ENCODE measurements around the gene TAF8.
A peak's percentile ranks its signal among the peaks of the same experiment; 100 is the strongest.

Gene TAF8

DNA sequence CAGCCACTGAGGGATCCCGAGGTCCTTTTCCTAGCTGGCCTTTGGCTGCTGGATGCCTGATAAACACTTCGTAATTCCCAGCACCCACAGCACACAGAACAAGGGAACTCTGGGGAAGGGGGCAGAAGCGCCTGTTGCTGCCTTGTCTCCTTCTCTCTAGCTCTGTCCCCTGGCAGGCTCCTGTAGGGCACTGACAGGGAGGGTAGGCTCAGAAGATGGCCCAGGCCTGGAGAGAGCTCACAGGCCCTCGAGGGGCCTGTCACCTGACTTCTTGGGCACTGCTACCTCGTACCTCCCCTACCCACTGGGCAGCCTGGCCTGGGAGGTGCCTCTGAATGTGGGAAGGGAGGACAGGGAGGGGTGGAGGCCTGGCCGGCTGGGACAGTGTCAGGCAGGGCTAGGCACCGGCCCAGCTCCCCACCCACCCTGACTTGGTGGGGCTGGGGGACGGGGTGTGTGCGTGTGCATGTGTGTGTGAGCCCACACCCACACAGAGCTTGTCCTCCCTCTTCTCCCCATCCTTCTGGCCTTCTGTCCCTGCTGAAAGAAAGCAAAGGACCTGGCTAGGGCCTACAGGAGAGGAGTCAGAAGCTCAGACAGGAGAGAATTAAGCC is 74.0 kb downstream of the TAF8 start:
- no peak for DNase-seq

DNA sequence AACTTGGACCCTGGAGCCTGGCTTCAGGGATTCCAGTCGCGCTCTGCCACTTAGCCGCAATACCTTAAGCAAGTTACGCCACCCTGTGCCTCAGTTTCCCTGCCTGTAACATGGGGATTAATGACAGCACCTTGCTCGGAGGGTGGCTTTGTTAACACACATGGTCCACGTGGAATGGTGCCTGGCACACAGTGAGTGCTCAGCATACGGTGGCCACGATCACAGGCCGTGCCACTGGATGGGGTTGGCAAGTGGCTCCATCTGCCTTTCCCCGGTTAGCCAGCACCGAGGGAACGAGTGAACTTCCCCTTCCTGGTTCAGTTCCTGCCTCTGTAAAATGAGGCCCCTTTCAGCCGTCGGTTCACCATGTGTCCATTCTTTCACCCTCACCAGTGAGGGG is 74.9 kb downstream of the TAF8 start:
- no peak for DNase-seq

GRCh38 chr6:42125663-42126062 is 75.3 kb downstream of the TAF8 start:
- DNase-seq: no peak

DNA sequence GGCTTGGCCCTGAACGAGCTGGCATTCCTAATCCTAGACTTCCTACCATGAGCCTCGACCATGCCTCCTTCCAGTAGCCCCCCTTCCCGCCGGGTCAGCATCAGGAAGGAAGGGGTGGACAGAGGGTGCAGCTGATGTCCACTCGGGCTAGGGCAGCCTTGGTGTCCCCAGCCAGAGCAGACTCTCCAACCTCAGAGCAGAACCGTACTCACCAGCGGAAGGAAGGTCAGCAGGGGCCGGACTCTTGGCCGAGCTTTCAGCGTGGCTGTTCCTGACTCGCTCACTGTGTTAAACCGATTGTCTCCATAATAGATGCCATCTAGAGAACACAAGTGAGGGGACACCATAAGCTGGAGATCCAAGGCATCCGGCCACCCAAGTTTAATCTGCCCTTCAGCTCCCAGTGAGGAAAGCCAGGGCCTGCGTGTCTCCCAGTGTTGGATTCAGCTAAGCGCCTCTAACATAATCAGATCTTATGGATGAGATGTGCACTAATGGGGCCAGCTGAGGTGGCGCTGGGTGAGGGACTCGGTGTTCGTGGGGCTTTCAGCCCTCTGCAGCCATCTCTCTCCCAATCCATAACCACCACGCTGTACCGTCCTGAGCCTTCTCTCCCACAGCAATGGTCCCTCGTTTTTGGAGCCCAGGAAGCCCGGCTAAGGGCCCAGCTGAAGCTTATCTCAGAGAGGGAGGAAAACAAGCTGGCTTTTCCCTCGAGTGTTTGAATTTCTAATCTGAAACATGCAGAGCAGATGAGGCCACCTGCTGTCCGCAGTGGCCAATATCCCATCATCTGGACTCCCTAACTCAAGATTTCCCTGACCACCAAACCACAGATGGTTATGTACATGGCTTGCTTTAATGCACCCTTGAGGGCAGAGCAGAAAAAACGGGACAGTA is 78.4 kb downstream of the TAF8 start:
- no peak for DNase-seq

DNA sequence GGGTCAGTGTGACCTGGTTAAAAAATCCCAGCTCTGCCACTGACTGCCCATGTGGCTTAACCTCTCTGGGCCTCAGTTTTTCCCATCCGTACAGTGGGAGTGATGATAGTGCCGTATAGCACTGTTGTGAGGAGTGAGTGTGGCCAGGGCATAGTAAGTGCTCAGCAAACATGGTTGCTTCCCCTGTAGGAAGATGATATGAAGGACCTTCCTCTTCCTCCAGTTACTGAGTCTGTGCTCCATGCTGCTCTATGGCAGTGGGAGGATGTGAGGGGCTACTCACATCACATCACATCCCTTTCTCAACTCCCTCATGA is 79.0 kb downstream of the TAF8 start:
- DNase-seq: no peak

GRCh38 chr6:42131531-42131930 is 81.2 kb downstream of the TAF8 start:
- DNase-seq: no peak

- no peak for DNase-seq
Observed at GRCh38 chr6:42133926-42134325, 83.6 kb downstream of the TAF8 start.

GRCh38 chr6:42135161-42135560 is 84.8 kb downstream of the TAF8 start:
- no peak for DNase-seq

- DNase-seq: no peak
Observed at GRCh38 chr6:42135722-42136121, 85.4 kb downstream of the TAF8 start.

DNA sequence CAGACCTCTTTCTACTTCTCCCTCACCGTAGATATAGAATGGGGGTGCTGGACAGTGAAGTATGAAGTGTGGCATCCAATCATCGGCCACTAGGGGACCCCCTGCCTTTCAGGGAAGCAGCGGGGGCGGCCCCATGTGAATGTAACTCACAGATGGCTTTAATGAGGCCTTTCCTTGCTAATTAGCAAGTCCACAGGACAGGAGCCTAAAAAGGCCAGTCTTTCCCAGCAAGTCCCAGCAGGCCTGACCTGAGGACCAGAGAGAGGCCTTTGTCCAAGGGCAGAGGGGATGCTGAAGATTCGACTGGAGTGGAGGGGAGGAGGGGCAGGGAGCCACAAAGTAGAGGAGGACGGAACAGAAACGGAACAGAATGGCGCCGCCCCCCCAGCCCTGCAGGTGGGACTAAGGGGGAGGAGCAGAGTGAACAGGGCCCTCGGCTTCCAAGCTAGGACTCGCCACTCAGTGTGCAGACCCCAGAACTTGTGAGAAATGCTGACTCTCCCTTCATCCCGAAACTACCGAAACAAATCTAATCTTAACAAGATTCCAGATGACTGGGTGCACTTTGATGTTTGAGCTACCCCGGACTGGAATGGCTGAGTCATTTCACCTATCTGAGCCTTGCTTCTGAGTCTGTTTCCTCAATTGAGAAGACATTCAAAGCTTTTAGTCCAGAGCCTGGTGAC is 86.3 kb downstream of the TAF8 start:
- DNase-seq: peak; percentile 51

Data from right kidney (tissue), 1 donor.